Stimulated activated CD4-positive, alpha-beta T cell treated with anti-CD3 and anti-CD28 coated beads, TNF-alpha, amount 100 ng/mL, for 1 hour (primary cell): ENCODE data around the gene MS4A6E.
"Not testable (repeated sequence)": the region's sequence is repeated elsewhere in the genome, so short reads cannot be mapped to it uniquely, and the experiment has no call there.

Experiments used
- DNase-seq, 3 donors: peaks; one replicate each; pipeline ENCODE4 v3.0.0-alpha.2; 2020; ENCODE audit warnings: low read depth in 3 of 3, low spot score in 1 of 3

MS4A6E gene, protein sequence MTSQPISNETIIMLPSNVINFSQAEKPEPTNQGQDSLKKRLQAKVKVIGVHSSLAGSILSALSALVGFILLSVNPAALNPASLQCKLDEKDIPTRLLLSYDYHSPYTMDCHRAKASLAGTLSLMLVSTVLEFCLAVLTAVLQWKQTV

DNA sequence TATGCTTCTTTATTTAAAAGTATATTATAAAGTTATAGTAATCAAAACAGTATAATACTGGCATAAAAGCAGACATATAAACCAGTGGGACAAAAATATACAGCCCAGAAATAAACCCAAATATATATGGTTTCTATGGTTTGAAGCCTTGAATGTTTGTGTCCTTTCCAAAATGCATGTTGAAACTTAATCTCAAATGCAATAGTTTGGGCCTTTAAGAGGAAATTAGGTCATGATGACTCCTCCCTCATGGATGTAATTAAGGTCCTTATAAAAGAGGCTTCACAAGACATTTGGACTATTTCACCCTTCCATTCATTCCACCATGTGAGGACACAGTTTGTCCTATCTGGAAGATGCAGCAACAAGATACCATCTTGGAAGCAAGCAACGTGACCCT is at the start of gene MS4A6E:
TSS of gene MS4A6E (plus strand) at position 301 of the 400 bp plus-strand sequence. CDS start 7,641 bp downstream, outside the sequence.
- no peak for DNase-seq

DNA sequence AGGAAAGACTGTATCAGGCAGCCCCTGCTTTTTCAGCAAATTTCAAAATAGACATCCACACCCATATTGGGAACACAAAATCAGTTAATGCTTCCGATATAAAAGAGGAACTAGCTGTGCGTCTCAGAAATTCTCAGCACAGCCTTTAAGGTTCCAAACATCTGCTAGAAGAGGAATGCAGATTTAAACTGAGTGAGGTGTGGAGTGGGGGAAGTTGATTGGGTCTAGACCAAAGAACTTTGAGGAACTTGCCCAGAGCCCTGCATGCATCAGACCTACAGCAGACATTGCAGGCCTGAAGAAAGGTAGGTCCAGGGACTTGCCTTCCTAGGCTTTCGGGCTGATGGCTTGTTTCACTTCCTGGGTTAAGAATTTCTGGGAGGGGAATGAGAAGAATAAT is 46.6 kb upstream of the MS4A6E start, which contains the start of gene MS4A4A:
TSS of gene MS4A4A (plus strand) at position 255 of the 400 bp plus-strand sequence. CDS start at position 265, 10 bp downstream.
- no peak for DNase-seq

DNA sequence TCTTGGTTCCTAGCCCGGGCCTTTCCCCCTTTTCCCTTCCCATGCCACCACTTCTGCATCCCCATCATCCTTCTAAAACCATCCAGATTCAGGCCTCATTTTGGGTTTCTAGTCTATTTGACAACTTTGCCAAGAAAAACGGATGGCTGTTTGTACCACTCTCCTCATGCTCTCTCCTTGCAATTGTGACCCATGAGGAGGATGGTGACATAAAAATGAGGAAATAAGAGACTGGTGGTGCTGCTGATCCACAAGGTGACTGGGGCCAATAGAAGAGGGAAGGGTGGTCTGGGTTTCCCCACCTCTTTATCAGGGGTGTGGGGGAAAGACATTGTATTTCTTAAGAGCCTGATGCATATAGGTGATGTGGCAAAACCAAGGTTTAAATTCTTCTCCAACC is 45.6 kb upstream of the MS4A6E start:
- no peak for DNase-seq

DNA sequence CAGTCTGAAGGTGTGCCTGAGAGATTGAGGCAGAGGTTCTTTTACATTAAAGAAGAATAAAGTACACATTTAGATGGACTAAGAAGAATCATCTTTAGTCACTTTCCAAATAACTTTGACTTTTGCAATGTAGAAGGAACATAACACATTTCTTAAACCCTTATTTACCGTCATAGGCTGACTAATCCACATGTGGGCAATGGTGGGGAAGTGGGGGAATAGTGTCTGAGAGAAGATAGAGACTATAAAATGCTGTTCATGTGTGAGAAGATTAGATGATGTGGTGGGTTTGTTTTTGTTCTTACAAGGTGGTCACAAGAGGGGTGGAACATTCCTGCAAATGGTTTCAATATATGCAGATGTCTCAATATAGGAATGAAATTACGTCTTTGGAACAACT is 44.8 kb upstream of the MS4A6E start:
- DNase-seq, result no peak

DNA sequence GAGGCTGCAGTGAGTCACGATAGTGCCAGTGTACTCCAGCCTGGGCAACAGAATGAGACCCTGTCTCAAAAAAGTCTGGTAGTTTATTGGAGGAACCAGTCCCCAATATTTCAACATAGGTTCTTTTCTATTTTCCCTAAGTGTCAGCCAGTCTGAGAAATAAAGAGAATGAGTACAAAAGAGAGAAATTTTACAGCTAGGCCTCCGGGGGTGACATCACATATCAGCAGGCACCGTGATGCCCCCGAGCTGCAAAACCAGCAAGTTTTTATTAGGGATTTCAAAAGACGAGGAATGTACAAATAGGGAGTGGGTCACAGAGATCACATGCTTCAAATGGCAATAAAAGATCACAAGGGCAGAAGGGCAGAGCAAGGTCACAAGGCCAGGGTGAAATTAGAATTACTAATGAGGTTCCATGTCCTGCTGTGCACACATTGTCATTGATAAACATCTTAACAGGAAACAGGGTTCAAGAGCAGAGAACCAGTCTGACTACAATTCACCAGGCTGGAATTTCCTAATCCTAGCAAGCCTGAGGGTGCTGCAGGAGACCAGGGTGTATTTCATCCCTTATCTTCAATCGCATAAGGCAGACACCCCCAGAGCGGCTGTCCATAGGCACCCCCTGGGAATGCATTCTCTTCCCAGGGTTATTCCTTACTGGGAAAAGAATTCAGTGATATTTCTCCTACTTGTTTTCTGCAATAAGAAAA is 41.5 kb upstream of the MS4A6E start:
- not testable (repeated sequence) for DNase-seq

DNA sequence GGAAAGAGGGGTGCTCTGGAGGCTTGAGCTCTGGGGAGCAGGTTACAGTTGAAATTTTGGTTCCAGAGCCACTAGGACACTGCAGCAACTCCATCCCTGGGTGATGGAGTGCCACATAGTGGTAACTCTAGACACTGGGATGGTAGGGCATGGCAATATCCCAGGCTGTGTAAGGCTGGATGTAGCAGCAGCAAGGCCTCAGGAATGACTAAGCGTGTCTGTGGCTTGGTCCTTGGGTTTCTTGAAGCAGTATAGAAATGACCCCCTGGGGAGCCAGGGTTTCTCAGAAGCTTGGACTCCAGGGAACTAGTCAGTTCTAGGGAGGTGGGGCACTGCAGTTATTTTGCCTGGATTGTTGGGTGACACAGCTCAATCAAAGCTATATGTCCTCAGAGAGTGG is 38.5 kb upstream of the MS4A6E start:
- DNase-seq, result no peak

DNA sequence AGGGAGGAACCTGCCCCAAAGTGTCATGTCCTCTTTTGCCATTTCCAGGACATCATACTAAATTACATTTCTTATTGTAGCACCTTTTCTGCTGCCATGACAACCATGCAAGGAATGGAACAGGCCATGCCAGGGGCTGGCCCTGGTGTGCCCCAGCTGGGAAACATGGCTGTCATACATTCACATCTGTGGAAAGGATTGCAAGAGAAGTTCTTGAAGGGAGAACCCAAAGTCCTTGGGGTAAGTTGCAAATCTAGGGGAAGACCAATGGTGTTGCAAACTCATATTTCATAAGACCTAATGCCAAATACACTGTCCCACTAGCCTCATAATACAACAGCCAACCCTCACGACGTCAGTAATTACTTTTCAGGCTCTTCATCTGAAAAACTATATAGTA is 34.9 kb upstream of the MS4A6E start:
- DNase-seq, result no peak

DNA sequence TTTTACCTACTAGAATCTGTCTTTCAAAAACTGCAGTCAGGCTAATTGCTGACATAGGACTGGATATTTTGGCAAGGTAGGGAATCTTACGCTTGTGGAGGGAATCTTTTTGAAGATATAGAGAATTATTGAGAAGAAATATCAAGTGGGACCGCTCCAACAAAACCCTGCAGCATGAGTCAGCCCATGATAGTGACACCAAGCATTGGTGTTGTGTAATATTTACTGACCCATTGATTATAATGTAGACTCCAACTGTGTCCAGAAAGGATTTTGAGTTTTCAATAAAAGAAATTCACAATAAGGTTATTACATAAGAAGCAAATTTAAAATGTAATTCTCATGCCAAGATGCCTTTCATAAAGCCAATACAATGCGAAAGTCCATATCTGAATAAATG is 25.9 kb upstream of the MS4A6E start:
- DNase-seq, result no peak

DNA sequence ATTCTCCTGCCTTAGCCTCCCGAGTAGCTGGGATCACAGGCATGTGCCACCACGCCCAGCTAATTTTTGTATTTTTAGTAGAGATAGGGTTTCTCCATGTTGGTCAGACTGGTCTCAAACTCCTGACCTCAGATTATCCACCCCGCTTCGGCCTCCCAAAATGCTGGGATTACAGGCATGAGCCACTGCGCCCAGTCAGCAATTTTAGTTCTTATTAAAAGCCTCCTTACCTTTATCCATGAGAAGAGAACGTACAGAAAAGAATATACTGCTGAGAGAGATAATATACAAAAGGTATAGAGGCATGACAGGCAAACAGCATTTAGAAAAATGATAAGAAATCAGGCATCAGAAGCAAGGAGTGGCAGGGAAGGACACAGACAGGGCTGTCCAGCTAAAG is 25.2 kb upstream of the MS4A6E start:
- not testable (repeated sequence) for DNase-seq

DNA sequence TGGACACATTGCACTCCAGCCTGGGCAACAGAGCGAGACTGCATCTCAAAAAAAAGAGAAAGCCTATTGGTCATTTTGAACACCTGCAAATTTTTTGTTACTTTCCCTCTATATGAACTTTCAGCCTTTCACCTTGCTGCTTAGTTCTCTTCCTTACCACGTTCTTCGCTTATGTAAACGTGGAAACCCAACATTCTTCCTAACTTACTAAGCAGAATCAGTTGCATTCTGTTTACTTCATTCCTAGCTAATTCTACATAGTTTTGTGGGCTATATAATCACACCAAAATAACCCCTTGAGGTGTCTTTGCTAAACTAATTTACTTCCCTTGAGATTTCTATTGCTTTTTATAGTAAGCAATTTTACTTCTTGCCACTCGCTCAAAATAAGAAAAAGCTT is 23.4 kb upstream of the MS4A6E start:
- no peak for DNase-seq

DNA sequence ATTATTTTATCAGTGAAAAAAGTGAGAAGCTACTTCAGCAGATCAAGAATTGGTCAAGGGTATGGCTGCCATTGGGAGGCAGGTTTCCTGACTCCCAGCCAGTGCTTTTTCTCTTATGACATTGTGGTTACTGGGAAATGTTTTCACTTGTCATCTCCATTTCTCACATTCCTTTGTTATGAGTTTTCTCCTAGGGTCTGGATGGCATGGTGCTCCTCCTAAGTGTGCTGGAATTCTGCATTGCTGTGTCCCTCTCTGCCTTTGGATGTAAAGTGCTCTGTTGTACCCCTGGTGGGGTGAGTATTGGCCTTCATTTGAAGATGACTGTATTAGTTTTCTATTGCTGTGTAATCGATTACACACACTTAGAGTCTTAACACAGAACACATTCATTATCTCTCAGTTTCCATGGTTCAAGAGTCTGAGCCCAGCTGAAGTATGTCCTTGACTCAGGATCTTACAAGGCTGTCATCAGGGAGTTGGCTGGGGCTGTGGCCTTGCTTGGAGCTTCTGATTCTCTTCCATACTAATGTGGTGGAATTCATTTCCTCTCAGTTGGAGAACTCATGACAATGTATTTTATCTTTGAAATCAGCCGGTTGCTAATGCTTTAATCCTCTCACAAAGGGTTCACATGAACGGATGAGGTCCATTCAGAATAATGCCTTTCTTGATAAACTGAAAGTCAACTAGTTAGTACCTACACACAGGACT is 21.0 kb upstream of the MS4A6E start:
- no peak for DNase-seq

DNA sequence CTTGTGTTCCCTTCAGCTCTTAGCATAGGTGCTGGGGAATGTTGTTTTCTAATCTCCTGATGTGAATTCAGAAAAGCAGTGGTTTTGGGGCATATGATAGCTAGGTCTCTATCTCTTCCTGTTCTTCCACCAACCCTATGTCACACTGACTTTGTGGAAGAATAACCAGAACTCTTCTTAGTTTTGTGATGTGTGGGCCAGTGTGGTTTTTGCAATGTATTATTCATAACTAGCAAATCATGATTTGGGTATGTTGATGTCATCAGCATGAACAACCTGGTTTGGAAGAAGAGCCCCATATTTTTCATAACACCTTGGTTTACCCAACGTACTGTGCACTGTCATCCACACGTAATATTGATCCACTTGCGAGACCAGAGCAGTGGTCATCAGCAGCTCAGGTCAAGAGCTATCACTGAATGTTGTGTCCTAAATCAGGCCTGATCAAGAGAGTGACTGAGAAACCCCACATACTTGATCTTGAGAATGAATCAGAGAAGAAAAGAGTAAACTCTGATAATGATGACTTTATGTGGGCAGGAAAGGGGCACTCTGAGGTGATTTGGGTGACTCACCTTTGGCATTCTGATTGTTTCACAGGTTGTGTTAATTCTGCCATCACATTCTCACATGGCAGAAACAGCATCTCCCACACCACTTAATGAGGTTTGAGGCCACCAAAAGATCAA is 19.4 kb upstream of the MS4A6E start:
- no peak for DNase-seq

DNA sequence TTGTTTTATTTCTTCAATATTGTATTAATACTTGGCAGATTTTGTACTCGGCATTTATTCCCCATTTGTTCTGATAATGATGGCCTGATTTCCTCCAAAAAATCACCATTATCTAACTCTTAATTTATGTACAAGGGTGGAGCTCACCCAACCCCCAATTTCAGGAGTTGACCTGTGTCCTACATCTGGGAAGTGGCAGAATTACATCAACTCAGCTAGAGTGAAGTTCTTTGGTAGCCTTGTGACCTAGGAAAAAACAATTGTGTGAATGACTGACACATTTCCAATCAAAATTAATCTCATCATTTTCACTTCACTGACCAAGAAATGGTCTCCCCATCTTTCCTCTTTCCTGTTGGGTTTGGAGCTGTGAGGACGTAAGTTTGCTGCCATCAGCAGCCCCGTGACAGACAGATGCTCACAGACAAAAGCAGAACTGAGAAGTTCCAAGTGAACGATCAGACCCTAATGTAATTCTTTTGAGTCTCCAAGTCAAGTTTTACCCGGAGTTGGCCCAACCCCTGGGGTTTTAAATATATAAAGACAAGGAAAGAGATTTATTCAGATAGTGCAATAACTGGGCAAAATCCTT is 16.6 kb upstream of the MS4A6E start:
- no peak for DNase-seq

DNA sequence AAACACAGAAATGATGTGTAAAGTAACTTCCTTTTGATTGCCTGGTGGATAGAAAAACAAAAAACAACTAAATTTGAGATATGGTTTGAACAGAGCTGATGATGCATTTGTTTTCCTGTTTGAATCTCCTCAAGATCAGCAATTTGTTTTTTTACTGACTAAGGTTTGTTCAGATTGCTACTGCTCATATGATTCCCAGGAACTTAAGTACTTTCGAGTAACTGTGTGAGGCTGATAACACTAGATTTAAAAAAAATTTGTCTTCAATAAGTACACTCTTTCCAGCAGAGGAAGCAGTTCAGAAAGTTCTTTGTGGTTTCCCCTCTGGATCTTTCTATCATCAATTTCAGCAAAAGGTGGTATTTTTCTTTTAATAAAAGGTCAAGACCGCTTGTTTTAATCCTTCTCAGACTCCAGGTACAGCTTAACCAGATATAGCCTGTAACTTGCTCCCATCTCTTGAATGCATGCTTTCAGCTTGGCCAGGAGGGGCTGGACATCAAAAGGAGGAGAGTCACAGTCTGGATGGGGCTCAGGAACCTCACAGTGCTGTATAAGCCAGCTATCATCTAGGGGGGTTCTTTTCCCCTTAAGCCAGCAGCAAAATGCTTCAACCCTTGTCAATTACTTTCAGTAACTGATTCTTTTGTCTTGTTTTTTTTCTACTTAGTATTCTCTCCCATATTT is 12.3 kb upstream of the MS4A6E start:
- DNase-seq, result no peak

DNA sequence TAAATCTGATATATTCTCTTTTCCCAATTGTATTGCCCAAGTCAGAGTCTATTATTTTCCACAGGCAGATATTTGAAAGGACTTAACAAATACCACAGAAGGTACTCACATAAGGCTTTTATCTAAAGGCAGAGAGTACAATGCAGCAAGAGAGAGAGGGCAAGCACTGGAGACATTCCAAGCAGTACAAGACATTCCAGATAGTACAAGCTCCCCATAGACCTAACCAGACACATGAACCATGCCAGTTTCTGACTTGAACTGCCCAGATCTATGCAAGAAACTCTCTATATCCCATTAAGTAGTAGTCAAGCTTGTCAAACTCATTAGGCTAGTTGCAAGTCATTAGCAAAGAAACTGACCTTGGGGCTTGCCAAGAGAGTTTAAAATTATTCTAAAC is 11.2 kb upstream of the MS4A6E start:
- DNase-seq, result no peak

DNA sequence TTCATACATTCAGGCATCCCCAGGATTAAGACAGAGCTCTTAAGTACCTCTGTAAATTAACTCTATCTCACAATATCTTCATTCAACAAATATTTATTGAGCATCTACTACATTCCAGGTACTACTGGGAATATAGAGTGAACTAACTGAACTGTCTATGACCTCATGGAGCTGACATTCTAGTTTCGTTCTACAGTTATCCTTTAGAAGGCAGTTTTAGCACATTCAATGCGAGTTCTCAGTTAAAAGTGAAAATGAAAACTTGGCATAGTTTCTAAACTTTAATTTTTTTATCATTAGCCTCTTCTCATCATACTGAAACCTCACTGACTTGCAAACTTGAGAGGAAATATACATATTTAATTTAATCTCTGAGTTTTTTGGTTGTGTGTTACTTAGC is 10.7 kb upstream of the MS4A6E start:
- DNase-seq, result no peak

DNA sequence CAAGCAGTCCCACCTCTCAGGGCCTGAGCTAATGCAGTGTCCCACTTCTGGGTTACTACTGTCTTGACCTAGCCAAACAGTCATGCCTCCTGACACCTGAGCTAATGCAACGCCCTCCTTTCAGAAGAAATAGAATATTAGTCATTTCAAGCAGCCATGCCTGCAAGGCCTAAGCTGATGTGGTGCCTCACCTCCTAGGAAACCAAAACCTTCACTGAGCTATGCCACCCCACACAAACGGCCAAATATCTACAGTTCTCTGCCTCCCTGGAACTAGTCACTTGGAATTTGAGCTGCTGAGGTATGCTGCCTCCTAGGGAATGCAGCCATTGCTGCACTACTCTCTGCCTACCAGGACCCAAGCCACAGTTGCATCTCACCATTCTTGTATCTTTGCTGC is 8.3 kb upstream of the MS4A6E start:
- no peak for DNase-seq

DNA sequence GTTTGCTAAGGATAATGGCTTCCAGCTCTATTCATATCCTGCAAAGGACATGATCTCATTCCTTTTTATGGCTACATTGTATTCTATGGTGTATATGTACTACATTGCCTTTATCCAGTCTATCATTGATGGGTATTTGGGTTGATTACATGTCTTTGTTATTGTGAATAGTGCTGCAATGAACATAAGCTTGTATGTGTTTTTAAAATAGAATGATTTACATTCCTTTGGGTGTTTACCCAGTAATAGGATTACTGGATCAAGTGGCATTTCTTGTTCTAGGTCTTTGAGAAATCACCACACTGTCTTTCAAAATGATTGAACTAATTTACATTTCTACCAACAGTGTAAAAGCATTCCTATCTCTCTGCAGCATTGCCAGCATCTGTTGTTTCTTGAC is 6.0 kb upstream of the MS4A6E start:
- no peak for DNase-seq

DNA sequence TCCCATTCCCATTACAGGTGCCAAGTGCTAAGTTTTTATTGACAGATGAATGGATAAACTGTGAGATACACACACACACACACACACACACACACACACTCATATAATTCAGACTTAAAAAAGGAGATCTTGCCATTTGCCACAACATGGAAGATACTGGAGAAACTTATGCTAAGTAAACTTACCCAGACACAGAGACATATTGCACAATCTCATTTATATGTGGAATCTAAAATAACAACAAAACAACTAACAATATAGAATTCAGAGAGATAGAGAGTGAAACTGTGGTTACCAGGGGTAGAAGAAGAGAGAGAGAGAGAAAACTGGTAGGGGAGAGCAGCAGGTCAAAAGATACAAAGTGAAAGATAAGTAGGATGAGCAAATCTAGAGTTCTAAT is 1.4 kb downstream of the MS4A6E start:
- DNase-seq, result no peak

DNA sequence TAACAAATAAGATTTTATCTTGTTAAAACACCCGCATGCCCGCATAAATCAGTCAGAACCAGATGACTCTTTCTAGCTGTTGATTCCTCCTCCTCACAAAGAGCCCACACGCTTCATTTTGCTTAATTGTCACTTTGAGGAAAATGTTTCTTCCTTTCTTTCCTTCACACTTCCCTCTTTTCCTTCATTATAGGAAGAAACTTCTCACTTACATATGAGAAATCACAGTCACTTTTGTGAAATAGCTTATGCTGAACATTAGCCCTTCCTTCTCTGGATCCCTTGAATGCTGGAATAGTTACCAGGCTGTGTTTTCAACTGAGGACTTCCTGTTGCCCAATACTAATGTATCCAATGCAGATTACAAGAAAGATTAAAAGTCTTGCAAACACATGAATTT is 5.8 kb downstream of the MS4A6E start:
- DNase-seq, result no peak
